Measurements from ENCODE around the gene E4F1.
"Not testable (repeated sequence)": the region's sequence is repeated elsewhere in the genome, so short reads cannot be mapped to it uniquely, and the experiment has no call there.

E4F1 gene

DNA sequence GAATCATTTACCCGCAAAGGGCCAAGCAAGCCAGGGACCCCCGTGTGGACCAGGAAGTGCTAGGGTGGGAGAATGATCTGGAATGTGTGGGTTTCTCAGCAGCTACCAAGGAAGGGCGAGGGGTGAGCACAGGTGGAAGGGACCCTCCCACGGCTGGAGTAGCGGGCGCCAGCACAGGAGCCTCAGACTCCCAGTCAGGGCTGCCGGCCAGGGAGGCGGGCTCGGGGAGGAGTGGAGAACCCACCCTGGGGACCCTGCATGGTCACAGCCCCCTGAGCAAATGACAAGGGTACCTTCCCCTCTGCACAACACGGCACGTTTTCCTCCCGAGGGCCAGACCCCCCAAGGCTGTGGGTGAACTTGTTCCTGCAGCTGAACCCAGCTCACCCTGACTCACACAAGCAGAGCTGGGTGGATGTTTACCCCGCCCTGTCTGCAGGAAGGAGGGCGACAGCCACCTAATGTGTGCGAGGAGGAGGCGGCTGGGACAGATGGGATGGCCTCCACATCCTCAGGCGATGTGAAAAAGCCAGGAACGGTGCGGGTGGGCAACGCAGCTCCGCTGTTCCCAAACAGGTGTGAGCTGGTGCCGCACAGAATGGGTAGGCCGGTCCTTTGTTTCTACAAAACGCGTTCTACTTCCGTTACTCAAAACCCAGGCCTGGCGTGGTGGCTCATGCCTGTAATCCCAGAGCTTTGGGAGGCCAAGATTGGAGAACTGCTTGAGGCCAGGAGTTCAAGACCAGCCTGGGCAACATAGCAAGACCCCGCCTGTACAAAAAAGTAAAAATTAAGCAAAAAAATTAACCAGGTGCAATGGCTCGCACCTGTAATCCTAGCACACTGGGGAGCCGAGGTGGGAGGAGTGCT, 21.8 kb downstream of the E4F1 start:
- DNase-seq, result no peak

DNA sequence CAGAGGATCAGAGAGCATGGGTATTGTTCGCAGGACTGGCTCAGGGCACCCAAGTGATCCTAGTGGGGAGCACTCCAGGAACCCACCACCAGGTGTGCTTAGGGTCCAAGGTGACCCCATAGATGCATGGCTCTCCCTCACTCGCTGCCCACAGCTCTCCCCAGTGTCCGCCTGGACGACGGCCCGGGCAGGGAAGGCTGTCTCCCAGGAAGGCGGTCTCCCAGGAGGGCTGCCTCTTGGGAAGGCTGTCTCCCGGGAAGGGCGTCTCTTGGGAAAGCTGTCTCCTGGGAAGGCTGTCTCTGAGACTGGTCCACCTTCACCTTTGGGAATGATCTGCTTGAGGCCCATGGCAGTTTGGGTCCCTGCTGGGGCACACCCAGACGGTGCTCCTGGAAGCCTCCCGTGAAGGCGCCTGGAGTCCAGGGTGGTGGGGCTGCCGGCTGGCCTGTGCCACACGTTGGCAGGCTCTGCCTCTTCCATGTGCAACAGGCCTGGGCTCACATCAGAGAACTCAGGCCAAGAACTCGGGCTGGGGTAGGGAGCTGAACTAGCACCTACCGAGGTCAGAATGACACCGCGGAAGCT, 23.0 kb downstream of the E4F1 start:
- DNase-seq, result no peak

GRCh38 chr16:2250652-2251295, 27.4 kb downstream of the E4F1 start:
- peak; percentile 61 for DNase-seq

DNA sequence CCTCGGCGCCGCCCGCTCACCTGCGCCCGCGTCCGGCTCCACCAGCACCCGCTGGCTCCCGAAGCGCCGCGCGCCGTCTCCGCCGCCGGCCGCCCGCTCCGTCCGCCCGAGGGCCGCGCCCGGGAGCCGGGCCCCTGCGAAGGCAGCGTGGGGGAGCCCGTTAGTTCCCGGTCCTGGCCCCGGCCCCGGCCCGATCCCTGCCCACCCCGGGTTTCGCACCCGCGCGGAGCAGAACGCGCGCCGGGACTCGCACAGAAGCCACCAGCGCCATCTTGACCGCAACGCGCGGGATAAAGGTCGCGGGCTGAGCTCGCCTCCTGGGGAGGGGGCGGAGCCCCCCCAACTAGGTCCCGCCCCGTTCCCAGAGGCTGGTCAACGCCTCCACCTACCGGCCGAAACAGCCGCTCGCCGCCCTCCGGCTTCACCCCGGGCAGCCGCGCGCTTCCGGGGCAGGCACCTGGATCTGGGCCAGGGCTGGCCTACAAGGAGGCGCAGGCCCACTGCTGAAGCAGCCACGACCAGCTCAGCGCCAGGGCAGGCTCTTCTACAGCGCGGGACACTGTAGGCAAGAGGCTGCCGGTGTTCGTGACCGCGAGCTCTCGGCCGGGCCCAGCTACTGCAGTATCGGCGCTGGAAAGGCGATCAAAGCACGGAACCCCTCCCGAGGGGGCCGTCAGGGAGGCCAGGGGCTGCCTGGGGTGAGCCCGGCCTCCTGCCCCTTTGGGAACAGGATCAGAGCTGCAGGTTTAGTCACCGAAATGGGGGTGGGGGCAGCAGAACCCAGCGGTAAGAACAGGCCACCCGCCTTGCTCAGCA, 28.1 kb downstream of the E4F1 start, which contains the start of gene ECI1:
Gene ECI1 (minus strand): TSS at position 292 of the 816 bp plus-strand sequence. CDS start 21 bp downstream, at position 271.
- DNase-seq, result peak; percentile 92

- no peak for DNase-seq
Measured at GRCh38 chr16:2252806-2253148, 29.4 kb downstream of the E4F1 start.

DNA sequence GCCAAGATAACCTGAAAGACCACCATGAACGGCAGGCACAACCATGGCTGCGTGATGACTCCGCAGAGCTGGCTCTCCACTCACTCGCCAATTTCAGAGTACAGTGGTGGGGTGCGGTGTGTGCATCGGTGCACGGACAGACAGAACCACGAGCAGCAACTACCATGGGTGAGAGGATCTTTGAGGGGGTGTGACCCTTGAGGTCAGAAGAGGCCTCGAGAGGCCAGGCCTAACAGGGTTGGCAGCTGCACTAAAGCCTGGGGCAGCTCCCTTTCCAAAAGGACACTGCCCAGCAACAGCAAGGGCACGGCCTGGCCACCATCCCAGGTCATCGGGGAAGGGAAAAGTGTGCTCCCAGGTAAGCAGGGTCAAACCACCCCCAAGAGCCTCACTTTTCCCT, 29.9 kb downstream of the E4F1 start:
- no peak for DNase-seq

DNA sequence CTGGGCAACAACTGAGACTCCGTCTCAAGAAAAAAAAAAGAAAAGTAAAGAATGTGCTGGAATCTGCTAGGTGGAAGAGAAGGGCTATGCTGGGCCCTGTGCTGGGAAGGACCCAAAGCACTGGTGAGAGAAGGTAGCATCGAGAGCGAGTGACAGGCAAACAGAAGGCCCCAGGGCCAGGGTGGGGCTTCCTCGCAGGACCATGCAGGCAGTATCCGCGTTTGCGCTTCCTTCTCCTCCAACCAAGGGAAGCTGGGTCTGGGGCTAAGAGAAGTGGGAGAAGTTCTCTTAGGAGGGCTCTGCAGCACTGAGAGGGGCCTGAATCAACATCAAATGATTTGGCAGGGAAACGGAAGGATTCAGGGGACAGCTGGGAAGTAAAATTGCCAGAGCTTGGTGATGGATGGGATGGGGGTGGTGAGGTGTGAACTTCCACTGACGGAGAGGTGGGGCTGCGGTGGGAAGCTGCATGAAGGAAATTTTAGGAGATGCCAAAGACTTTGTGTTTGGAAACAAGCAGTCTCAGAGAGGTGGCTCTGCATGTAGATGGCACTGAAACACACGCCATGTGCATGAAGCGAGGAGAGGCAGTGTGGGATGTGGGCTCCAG, 33.2 kb downstream of the E4F1 start:
- DNase-seq, result no peak

- DNase-seq, result no peak
Measured at GRCh38 chr16:2257726-2258125, 34.3 kb downstream of the E4F1 start.

DNA sequence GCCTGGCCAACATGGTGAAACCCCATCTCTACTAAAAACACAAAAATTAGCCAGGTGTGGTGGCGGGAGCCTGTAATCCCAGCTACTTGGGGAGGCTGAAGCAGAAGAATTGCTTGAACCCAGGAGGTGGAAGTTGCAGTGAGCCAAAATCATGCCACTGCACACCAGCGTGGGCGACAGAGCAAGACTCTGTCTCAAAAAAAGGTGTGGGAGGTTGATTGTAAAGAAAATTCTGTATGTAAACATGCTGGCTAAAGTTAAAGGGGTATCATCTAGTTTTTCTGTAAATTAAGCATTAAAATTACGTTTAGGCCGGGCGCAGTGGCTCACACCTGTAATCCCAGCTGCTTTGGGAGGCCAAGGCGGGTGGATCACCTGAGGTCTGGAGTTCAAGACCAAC, 35.1 kb downstream of the E4F1 start:
- DNase-seq, result not testable (repeated sequence)

- no peak for DNase-seq
Measured at GRCh38 chr16:2260250-2260649, 36.9 kb downstream of the E4F1 start.

GRCh38 chr16:2263026-2263425, 39.6 kb downstream of the E4F1 start:
- DNase-seq, result not testable (repeated sequence)

DNA sequence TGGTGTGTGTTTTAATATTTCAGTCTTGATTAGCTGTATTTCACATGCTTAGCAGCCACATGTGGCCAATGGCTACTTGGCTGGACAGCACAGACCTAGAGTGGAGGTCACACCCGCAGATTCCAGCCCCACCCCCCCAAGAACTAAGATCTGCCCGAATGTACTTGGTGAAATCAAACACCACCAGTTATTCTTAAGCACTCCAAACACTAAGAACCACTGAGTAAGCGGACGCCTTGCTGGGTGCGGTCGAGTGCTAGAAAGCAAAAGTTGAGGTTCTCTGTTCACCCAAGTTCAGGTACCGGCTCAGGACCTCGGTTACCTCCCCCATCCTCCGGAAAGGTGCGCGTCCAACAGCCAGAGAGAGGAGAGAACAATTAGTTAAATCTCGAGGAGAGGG, 43.5 kb downstream of the E4F1 start:
- DNase-seq, result not testable (repeated sequence)

DNA sequence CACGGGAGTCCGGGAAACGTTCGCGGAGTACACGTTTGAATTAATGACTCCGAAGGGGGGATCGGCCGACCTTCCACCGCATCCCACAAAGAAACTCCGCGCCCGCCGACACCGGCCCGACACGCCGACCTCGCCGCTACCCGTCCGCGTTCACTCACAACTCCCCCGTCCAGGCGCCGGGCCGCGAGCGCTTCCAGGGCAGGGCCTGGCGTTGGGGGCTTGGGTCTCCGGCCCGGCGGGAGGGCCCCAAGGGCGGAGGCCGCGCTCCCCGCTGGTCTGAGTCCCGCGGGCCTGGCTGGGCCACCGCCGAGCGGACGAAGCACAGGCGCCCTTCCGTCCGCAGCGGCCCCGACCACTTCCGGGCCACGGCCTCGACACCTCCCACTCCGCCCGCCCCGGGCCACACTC, 44.1 kb downstream of the E4F1 start:
- not testable (repeated sequence) for DNase-seq

GRCh38 chr16:2267913-2268666, 44.7 kb downstream of the E4F1 start, which contains the start of gene RNPS1:
RNPS1 (minus strand) TSS chr16:2268126; CDS start chr16:2264643, 3,483 bp downstream.
- DNase-seq, result peak; percentile 98

DNA sequence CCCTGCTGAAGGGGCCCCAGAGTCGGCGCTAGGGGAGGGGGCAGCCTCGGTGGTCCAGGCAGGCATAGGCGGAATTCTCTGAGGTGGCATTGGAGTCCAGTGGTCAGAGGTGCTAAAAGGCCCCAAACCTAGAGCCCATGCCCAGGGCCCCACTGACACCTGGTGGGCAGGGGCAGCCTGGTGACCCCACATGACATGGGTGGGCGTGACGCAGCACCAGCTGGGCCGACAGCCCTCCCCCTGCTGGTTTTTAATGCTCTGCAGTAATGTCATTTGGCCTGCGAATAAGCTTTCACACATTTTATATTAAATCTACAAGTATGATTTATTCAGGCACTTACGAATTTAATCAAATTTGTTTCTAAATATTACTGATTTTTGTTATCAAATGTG, 46.7 kb downstream of the E4F1 start:
- no peak for DNase-seq

GRCh38 chr16:2270588-2271470, 47.4 kb downstream of the E4F1 start:
- DNase-seq, result no peak

DNA sequence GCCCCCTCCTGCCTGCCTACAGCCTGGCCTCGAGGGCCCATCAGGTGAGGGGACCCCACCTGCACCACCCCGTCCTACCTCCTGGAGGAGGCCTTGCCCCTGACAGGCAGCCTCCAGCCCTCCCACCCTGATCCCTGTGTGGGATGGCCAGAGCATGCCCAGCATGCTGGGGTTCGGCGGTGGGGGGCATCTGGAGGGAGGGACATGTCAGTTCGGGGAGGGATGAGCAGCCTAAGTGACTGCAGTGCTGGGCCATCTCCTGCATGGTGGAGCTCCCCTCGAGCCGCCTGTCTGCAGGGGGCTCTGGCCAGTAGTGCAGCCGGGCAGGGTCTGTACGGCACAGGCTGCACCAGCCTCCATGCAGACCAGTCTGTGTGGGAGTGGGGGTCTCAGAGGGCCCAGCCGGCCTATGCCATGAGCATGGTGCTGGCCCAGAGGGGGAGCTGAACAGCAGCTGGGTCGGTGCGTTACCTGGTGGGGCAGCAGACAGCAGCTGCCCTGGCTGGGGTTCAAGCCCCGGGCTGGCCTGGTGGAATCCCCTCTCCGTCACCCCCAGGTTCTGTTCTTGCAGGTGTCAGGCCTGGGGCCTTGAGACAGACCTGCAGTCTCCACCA, 48.6 kb downstream of the E4F1 start:
- no peak for DNase-seq

DNA sequence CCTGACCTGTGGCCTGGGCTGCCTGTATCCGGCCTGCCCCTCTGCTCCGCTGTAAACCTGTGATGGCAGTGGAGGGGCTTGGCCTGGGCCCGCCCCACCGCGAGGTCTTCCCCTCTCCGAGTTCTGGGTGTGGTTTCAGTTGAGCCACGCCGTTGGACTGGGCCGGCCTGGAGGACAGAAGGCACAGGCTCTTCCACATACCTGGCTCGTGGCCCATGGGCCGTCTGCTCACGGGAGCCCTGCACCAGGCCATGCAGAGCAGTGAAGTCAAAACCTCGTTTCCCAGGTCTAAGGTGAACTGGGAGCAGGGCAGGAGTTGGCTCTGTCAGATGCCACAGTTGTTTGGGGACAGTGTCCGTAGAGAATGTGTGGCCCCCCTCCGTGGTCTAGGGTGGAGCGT, 50.1 kb downstream of the E4F1 start:
- DNase-seq, result no peak

GRCh38 chr16:2273931-2274330, 50.5 kb downstream of the E4F1 start:
- no peak for DNase-seq
